T-helper 2 cell (primary cell): ENCODE results near the gene TSACC.
"Not testable (repeated sequence)": the region's sequence is repeated elsewhere in the genome, so short reads cannot be mapped to it uniquely, and the experiment has no call there.

Experiments used
- DNase-seq, 5 experiments: peaks; one replicate each; pipeline versions ENCODE4 v3.0.0 to v3.0.0-alpha.2; 2012 to 2022
- total RNA-seq, 2 donors: gene quantifications; one replicate each; lab custom pipeline; 2026; lab: John Stamatoyannopoulos, UW

Gene TSACC
- 0.61 to 0.62 reads per million in 2 donors for total RNA-seq

DNA sequence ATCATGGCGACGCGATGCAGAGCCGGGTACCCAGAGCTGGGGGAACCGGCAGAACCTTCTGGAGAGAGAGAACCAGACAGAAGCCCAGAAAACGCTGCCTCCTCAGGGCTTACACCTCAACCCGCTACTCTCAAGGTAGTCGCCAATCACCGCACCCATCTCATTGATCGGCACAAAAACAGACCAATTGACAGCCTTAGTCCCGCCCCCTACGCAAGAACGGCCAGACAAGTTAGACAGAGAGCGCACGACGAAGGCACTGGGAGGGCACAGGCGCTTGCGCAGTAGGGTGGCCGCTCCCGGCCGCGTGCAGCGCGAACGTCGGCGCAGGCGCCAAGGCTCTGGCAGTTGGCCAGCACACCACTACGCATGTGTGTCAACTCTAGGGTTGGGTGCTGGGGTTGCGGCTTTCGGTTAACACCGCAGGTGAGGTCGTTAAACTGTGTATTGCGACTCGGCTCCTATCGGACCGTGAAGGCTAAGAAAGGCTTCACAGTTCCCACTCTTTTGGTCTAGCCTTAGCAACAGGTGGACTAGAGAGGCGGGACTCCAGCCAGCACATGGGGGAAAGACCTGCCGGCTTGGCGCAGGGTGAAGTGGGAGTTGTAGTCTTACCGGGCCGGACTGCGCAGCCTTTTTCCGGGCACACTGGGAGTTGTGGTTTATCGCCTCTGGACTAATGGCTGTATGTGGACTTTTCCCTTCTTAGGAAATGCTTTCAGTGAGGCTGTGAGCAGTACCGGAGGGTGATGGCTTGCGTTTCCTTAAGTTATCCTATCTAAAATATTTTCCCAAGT lies at the start of gene TSACC, which contains the start of gene CCT3:
TSACC (plus strand) TSS at position 347 of the 797 bp plus-strand sequence. CDS start 1,232 bp downstream, outside the sequence.
CCT3 (minus strand) TSS at position 113 of the 797 bp plus-strand sequence; CDS start at position 5, 108 bp downstream.
- peak; percentile 97 to 100 (median 98) for DNase-seq

DNA sequence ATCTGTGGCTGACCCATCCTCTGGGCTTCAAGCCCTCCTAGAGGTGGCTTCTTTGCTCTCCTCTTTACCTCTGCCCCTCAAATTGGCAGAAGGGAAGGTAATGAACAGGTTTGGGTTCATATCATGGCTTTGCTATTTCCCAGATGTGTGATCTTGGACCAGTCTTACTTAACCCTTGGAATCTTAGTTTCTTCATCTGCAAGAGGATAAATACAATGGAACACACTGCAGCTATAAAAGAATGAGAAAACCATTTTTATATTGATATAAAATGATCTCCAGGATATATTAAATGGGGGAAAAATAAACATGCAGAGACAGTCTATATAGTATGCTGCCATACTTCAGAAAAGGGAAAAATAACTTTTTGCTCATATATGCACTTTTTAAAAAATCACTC lies 48.5 kb upstream of the TSACC start:
- DNase-seq = no peak

DNA sequence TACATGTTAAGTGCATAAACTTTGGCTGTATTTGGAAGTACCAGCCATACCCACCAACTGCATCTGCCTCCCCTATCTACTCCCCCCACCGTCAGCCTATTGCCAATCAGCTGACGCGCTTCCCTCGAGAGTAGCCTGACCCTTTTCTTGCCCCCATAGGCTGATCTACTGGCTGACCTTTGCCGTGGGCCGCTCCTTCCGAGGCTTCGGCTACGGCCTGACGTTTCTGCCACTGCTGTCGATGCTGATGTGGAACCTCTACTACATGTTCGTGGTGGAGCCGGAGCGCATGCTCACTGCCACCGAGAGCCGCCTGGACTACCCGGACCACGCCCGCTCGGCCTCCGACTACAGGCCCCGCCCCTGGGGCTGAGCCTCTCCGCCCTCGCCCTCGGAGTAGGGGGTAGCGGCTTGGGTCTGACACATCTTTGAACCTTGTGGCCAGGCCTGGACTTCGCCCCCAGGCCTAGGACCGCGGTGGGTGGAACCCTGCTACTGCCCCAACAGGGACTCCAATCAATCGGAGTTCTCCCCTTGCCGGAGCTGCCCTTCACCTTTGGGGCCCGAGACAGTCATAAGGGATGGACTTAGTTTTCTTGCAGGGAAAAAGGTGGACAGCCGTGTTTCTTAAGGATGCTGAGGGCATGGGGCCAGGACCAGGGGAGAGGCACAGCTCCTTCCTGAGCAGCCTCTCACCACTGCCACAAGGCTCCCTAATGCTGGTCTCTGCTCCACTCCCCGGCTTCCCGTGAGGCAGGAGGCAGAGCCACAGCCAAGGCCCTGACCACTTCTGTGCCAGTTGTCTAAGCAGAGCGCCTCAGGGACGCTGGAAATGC lies 46.9 kb upstream of the TSACC start:
- no peak for DNase-seq

DNA sequence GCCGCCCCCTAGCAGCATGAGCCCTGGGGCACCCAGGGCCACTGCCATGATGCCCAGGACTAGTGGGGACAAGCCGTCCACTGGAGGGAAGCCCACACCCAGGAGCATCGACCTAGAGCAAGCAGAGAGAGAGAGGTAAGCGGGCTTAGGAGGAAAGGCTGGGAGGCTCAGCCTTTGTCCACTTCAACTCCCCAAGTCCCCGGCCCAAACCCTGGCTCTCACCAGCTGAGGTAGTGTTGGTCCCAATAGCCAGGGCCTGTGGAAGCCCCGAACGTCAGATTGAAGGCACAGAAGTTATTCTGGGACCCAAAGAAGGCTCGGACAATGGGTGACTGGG lies 45.3 kb upstream of the TSACC start:
- DNase-seq = no peak

DNA sequence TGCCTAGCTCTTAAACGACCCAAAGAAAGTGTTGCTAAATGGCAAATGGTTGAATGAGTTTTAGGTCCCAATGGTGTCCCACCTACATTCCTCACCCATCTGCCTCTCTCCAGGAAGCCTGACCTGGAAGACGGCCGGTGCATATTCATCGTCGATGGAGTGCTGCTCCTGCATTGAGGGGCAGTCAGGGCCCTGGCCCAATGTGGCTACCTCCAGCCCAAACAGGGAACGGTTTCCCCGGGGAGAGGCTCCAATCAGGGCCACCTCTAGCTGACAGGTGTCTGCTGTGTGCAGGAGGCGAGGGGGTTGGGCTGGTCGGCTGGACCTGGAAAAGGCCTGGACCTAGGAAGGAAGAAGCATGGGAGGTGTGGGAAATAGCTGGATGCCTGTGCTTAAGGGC lies 44.4 kb upstream of the TSACC start:
- no peak for DNase-seq

DNA sequence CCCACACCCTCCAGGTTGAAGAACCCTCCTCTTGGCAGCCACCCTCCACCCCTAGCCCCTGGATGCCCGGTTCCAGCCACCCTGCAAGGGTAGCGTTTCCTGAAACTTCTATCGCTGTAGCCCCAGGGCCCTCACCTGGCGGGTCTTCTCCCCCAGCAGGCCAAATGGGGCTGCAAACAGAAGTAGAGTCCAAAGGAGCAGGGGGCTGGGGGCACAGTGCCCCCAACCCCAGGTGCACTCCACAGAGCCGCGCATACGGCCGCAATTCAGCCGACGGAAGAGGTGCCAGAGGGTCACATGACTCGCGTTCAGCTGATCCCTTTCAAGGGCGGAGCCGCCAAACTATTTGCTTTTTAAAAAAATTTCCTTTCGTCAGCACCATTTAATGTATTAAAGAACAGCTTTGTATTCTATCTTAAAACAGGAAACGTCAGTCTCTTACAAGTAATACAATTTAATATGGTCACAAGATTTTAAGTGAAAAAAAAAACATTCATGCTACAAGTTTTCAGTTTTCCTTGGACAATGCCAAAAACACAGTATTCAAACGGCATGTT lies 42.9 kb upstream of the TSACC start, which contains the start of gene GLMP:
GLMP (minus strand) TSS at position 289 of the 557 bp plus-strand sequence; CDS start at position 255, 34 bp downstream.
- DNase-seq = peak in 4 of 5 experiments; percentile 16 to 80 (median 37)

DNA sequence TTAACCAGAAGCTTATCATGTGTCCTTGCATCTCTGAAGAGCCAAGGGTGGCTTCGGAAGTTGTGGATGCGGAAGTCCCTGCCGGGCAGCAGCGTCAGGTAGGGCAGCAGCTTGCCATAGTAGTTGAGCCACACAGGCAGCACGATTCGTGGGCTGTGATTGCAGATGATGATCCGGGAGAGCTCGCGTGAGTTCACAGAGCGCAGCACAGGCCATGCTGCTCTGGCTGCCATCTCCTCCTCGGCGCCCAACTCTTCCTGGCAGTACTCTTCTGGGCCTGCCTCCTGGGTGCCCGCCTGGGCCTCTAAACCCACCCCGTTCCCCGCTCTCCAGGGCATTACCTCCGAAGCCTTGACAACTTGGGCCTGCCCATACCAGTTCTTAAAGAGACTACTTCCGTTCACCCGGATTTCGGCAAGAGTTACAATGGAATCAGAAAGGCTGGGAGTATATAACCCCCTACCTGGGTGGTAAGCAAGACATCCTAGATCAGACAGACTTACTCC lies 39.4 kb upstream of the TSACC start, which contains the start of gene VHLL:
VHLL (minus strand) TSS at position 456 of the 506 bp plus-strand sequence; CDS start at position 338, 118 bp downstream.
- no peak for DNase-seq

DNA sequence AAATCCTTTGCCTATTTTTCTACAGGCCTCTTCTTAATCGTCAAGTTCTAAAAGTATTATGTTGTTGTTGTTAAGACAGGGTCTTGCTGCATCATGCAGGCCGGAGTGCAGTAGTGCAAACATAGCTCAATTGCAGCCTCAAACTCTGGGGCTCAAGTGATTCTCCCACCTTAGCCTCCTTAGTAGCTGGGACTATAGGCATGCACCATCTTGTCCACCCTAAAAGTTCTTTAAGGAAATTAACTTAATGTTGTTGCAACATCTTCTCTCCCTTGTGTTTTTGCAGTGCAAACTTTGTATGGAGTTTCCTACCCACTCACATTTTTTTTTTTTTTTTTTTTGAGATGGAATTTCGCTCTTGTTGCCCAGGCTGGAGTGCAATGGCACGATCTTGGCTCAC lies 35.1 kb upstream of the TSACC start:
- no peak for DNase-seq

DNA sequence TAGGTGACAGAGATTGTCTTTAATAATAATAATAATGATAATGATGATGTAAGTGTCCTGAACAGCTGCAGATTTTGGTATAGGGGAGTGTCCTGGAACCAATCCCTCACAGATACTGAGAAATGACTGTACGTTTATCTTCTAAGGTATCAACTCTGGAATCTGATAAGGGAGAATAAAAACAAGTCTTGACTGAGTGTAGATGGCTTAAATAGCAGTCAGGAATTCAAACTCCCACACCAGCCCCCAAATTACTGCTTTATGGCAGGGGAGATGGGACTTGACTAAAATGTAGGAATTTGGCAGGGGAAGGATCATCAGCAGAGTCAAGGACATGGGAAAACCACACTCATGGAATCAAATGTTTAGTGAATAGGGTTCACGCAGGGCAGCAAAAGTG lies 33.1 kb upstream of the TSACC start:
- DNase-seq = no peak

DNA sequence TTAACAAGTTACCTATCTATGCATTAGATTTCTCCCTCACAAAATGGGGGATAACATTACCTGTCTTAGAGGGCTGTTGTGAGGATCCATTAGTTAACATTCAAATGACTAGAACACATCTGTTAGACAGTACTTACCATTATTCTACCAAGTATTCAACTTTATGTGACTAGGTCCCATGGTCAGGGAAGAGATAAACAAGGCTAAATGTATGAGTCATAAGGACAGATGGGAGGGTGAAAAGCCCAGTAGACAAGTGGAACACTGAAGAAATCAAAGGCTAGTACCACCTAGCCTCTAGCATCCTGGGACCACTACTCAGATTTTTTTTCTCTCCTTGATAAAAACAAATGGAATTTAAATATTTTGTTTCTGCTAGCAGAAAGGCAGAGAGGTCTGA lies 30.2 kb upstream of the TSACC start:
- no peak for DNase-seq

DNA sequence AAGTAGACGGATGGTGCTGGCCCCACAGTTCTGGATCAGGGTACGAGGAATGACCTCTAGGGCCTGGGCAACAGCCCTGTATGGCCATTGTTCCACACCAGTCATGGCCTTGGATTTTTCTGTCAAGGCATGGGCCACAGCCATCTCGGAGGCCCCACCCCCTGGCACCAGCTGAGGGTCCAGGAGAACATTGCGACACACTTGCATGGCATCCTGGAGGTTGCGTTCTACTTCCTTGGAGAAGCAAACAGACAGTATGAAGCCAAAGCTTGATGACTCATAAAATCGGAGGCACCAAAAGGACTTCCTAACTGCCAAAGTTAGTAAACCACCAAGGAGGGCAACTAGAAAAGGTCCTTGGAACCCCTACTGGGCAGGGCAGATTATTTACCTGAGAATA lies 27.4 kb upstream of the TSACC start:
- DNase-seq = no peak

DNA sequence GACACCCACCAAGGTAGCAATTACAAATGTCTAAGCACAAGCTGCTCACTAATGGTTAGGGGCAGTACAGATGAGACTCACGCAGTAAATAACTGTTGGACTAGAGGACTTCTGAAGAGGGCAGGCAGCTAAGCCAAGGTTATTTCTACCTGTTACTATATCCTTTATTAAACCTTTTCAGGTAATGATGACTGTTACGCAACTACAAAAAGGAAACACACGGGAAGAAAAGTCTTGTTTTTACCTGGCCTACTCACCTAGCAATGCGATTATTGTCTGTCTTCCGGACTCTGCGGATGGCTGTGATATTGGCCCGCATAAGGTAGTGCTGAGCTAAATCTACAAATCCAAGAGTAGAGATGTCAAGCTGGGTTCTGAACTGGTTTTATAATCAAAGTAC lies 21.4 kb upstream of the TSACC start:
- no peak for DNase-seq

DNA sequence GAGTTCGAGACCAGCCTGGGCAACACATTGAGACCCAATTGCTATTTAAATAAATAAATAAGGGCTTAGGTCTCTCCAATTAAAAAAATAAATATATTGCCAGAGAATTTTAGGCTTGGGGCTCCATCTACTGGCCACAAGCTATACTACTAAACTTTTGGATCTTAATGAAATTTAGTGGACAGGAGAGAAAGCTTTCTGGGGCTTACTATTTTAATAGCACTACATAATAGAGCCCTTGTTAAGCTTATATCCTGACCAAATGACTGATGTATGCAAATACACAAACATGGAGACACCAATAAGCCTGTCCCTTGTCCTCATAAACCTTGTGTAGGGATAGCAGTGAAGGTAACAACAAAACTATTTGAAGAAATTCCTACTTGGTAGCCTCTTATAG lies 18.7 kb upstream of the TSACC start:
- peak in 1 of 5 experiments; percentile 24 for DNase-seq

DNA sequence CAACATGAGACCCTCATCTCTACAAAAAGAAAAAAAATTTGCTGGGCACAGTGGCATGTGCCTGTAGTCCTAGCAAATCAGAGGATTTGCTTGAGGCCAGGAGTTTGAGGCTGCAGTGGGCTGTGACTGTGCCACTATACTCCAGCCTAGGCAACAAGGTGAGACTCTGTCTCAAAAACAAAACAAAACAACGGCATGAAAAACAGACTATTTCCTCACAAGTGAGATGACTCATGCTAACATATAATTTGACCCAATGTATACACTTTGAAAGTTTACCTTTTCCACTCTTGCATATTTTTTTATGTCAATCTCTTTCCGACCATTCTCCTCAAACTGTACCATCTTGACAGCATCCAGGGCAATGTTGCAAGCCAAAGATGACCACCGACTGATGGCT lies 17.8 kb upstream of the TSACC start:
- DNase-seq = no peak

DNA sequence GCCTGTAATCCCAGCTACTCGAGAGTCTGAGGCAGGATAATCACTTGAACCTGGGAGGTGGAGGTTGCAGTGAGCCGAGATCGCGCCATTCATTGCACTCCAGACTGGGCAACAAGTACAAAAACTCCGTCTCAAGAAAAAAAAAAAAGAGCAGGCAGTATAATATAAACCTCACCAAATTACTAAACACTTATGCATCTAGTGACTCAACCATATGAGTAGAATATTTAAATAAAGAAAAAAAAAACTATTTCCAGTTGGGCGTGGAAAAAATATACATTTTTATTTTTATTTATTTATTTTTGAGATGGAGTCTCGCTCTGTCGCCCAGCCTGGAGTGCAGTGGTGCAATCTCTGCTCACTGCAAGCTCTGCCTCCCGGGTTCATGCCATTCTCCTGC lies 15.1 kb upstream of the TSACC start:
- not testable (repeated sequence) for DNase-seq

DNA sequence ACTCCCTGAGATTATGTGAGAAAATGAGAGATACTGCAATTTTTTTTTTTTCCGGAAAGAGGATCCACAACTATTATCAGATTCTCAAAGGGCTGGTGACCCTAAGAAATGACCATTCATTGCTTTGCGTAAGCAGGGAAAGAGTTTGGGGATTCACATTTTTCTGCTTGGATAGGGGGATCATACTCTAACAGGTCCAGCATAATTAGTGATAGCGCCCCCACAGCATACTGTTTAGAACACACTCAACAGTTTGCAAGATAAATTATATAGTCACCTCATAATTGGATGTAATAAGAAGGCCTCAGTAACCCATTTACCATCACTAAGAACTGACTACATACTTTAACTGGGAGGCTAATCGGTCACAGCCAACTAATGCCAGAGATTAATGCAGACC lies 2.1 kb upstream of the TSACC start:
- peak in 1 of 5 experiments; percentile 39 for DNase-seq

DNA sequence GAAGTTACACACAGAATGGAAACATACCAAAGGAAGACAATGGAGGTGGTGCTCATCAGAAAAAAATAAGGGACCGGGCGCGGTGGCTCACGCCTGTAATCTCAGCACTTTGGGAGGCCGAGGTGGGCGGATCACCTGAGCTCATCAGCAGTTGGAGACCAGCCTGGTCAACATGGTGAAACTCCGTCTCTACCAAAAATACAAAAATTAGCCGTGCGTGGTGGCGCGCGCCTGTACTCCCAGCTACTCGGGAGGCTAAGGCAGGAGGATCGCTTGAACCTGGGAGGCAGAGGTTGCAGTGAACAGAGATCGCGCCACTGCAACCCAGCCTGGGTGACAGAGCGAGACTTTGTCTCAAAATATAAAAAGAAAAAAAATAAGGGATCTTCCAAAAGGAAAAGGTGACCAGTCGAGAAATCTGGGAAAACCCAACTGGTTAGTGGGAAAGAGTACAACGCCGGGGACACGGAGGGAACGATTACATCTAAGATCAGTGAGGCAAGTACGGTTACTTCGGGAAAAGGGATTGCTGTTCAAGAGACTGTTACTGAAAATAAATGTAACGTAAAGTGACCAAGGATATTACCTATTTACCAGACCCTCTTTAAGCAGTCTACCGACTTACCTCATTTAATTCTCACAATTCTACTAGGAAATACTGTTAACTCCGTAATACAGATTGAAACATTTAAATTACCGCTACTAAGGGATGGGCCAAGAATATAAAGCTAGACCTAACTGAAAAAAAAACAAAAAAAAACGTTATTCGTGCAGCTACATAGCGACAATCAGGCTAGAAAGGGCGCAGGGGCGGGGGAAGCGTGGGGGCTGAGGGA lies 1.1 kb upstream of the TSACC start:
- peak in 2 of 5 experiments; percentile 5 to 8 for DNase-seq

DNA sequence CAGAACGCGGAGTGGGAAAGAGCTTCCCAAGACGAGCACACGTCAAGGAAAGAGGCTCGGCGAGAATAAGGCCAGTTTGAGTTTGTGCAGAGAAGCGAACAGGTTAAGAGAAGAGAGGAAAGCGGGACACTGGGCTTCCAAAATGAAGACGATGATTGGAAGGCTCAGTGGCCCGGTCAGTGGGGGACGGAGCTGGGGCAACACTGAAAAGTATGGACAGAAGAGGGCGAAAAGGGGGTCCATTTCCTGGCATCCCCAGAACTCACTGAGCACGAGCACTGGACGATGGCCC lies 492 bp upstream of the TSACC start:
- DNase-seq = no peak

DNA sequence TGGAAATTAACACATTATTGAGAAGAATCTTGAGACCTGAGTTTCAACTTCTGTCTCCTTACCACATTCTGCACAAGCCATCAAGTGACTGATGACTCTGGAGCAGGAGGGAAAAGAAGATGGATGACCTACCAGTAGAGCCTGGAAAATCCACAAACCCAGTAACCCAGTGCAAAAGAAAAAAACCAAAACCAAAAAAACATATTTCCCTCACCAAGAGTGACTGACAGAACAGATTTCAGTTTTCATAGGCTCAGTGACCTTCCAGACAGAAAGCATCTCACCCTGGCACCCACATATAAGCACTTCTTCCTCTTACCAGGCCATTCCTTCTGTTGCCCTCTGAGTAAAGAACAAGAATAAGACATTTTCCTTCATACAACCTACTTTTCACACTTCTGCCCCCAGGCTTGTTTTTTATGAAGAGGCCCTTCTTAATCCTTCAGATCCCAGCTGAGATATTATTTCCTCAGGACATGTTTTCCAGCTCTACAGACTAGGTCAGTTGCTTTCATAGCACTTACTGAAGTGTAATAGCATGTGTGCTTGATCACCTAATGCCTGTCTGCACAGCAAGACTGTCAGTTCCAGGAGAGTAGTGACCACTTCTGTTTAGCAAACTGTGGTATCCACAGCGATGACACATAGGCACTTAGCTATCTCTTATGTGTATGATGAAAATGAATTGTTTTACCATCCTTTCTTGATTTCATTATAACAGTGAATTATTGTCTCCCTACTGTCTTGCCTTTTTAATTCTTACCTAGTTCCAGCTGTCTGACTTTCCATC lies 4.0 kb downstream of the TSACC start:
- DNase-seq = no peak

DNA sequence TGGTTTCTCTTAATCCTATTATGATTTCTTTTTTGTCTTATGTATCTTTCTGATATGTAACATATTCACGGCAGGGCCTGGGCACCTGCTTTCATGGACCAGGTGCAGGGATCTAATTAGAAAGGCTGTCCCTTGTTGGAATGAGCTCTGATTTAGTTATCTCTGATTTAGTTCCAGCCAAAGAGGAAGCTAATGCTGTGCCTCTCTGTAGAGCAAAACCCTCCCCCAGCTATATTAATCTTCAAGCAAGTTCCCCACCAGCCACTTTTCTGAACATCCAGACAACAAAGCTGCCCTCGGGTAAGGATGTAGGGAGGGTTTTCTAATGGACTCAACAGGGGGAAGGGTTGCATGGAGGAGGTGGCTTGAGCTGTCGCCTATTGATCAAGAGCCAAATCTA lies 6.1 kb downstream of the TSACC start:
- DNase-seq = no peak

DNA sequence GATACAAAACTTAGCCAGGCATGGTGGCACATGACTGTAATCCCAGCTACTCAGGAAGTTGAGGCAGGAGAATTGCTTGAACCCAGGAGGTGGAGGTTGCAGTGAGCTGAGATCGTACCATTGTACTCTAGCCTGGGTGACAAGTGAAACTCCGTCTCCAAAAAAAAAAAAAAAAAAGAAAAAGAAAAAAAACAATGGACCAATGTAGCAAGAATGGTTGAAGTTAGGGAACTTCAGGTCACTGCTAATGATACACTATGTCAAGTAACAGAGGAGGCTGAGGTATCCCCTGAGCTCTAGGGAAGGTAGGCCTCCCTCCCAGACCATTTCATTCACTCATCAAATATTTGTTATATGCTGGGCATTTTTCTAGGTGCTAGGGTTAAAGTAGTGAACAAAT lies 7.7 kb downstream of the TSACC start:
- not testable (repeated sequence) for DNase-seq
